Hepatocyte (in vitro differentiated cells): ENCODE results near the gene DNM3. TPM values are rescaled to one million over a fixed set of nuclear protein-coding genes. Genes with fewer than 3 reads are reported as not detected.
"Not testable (repeated sequence)": the region's sequence is repeated elsewhere in the genome, so short reads cannot be mapped to it uniquely, and the experiment has no call there.

Source experiments
- DNase-seq: peaks from one replicate; pipeline ENCODE4 v3.0.0-alpha.2; 2016; ENCODE audit warnings: low spot score
- H2AFZ ChIP-seq: fragments of 200-600 bp; sonication (generic); 2 replicates; pipeline ENCODE4 v1.6.0; 2016; ENCODE audit warnings: antibody characterized with exemption, mild to moderate bottlenecking
- H3K27ac ChIP-seq: fragments of 200-600 bp; sonication (generic); 2 replicates; pipeline ENCODE4 v1.5.1; 2016; ENCODE audit warnings: mild to moderate bottlenecking
- H3K27me3 ChIP-seq: fragments of 200-600 bp; sonication (generic); 2 replicates; pipeline ENCODE4 v1.6.1; 2016
- H3K36me3 ChIP-seq: fragments of 200-600 bp; sonication (generic); replicated peaks from 2 replicates; pipeline ENCODE4 v1.5.1; 2016; ENCODE audit warnings: low read depth; ENCODE audit not compliant: insufficient read depth
- H3K4me1 ChIP-seq: fragments of 200-600 bp; sonication (generic); 2 replicates; pipeline ENCODE4 v1.5.1; 2016; ENCODE audit warnings: mild to moderate bottlenecking, moderate library complexity; ENCODE audit not compliant: insufficient read depth
- H3K4me2 ChIP-seq: fragments of 200-600 bp; sonication (generic); 2 replicates; pipeline ENCODE4 v1.6.0; 2016
- H3K4me3 ChIP-seq: fragments of 200-600 bp; sonication (generic); 2 replicates; pipeline ENCODE4 v1.5.1; 2016; ENCODE audit warnings: mild to moderate bottlenecking
- H3K79me2 ChIP-seq: fragments of 200-600 bp; sonication (generic); 2 replicates; pipeline ENCODE4 v1.6.0; 2017; ENCODE audit warnings: mild to moderate bottlenecking
- H3K9me2 ChIP-seq: fragments of 200-600 bp; sonication (generic); replicated peaks from 2 replicates; pipeline ENCODE4 v1.6.0; 2017; ENCODE audit warnings: mild to moderate bottlenecking; ENCODE audit not compliant: insufficient read depth
- H3K9me3 ChIP-seq: fragments of 200-600 bp; sonication (generic); 2 replicates; pipeline ENCODE4 v1.5.1; 2016; ENCODE audit warnings: low read depth, mild to moderate bottlenecking
- H4K20me1 ChIP-seq: fragments of 200-600 bp; sonication (generic); 2 replicates; pipeline ENCODE4 v1.6.0; 2016; ENCODE audit warnings: mild to moderate bottlenecking; ENCODE audit not compliant: insufficient read depth, poor library complexity, severe bottlenecking
- CTCF ChIP-seq: fragments of 200-600 bp; sonication (generic); IDR thresholded peaks from 2 replicates; pipeline ENCODE4 v1.5.1; 2016; ENCODE audit warnings: antibody characterized with exemption, mild to moderate bottlenecking; ENCODE audit not compliant: poor library complexity
- EZH2 ChIP-seq: fragments of 200-600 bp; sonication (generic); IDR thresholded peaks from 2 replicates; pipeline ENCODE4 v1.6.1; 2016; ENCODE audit warnings: antibody characterized with exemption, mild to moderate bottlenecking, borderline replicate concordance
- EZH2phosphoT487 ChIP-seq: fragments of 200-600 bp; sonication (generic); IDR thresholded peaks from one replicate; pipeline ENCODE4 v1.6.1; 2018; ENCODE audit warnings: antibody characterized with exemption, mild to moderate bottlenecking, low read depth, moderate library complexity; ENCODE audit not compliant: unreplicated experiment, severe bottlenecking
- WGBS: methylation state at CpG from one replicate; pipeline ENCODE4 v1.1.6; 2016; ENCODE audit warnings: low lambda C conversion rate; ENCODE audit errors: missing lambda C conversion rate; 5-methylcytosine and 5-hydroxymethylcytosine counted together
- polyA plus RNA-seq: library from polyadenylated mRNA; unstranded; fragments of >200 nt; fragmentation: Nextera tagmentation; extraction: Ambion mirVana; gene quantifications from 2 replicates; pipeline ENCODE4 v1.2.1, GENCODE V29; 2016
- total RNA-seq: library from RNA; depleted of rRNA; stranded (reverse); fragments of >200 nt; gene quantifications from 2 replicates; pipeline ENCODE4 v1.2.3, GENCODE V29; 2014

Gene DNM3
- total and polyA plus RNA-seq, 2 experiments from 2014 or later: 1.5 TPM; not detected in 1

- WGBS: 66% methylated on average over 6 of the region's 6 CpGs
- Histone ChIP-seq H3K79me2 (no peaks in the 10 kb centered on the region), H3K4me2 (peak overlapping the region; percentile 62), H3K9me2 (no peaks in the 10 kb centered on the region), H3K4me3 (no peak overlapping the region), H3K27ac (peak overlapping the region; percentile 93), H3K27me3 (no peaks in the 10 kb centered on the region), H4K20me1 (no peaks in the 10 kb centered on the region), H3K36me3 (no peaks in the 10 kb centered on the region), H3K4me1 (peaks cover 60% of the 10 kb centered on the region), H2AFZ (peak overlapping the region; percentile 16), H3K9me3 (no peaks in the 10 kb centered on the region)
- DNase-seq: no peak
- TF ChIP-seq EZH2phosphoT487: no peak
- no peak for TF ChIP-seq EZH2
- no peak for TF ChIP-seq CTCF
Measured at GRCh38 chr1:172360985-172361384, 519.7 kb downstream of the DNM3 start.

GRCh38 chr1:172363852-172364251, 522.6 kb downstream of the DNM3 start:
- no peak overlapping the region for H2AFZ ChIP-seq
- TF ChIP-seq EZH2 (no peak), CTCF (no peak)
- H3K4me1 ChIP-seq: peaks cover 33% of the 10 kb centered on the region
- H4K20me1 ChIP-seq: no peaks in the 10 kb centered on the region
- H3K4me2 ChIP-seq: no peak overlapping the region
- H3K4me3 ChIP-seq: no peak overlapping the region
- H3K9me2 ChIP-seq: no peaks in the 10 kb centered on the region
- DNase-seq: no peak
- no peaks in the 10 kb centered on the region for H3K79me2 ChIP-seq
- peaks cover 12% of the 10 kb centered on the region for H3K9me3 ChIP-seq
- no peaks in the 10 kb centered on the region for H3K36me3 ChIP-seq
- H3K27me3 ChIP-seq: no peaks in the 10 kb centered on the region
- H3K27ac ChIP-seq: no peak overlapping the region

GRCh38 chr1:172371646-172372045, 530.3 kb downstream of the DNM3 start:
- 99% methylated on average over 2 of the region's 3 CpGs for WGBS
- not testable (repeated sequence) for H3K36me3 ChIP-seq, H3K79me2 ChIP-seq, DNase-seq, H3K27me3 ChIP-seq, H3K4me3 ChIP-seq, H3K4me2 ChIP-seq, H2AFZ ChIP-seq, H3K27ac ChIP-seq, H3K9me3 ChIP-seq, H4K20me1 ChIP-seq, H3K9me2 ChIP-seq
- peaks cover 10% of the 10 kb centered on the region for H3K4me1 ChIP-seq

GRCh38 chr1:172373864-172374263, 532.6 kb downstream of the DNM3 start:
- H3K27ac ChIP-seq: no peak overlapping the region
- no peak for DNase-seq
- H2AFZ ChIP-seq: peak overlapping the region; percentile 7
- H3K9me3 ChIP-seq: no peaks in the 10 kb centered on the region
- no peaks in the 10 kb centered on the region for H4K20me1 ChIP-seq
- H3K4me3 ChIP-seq: no peak overlapping the region
- no peak overlapping the region for H3K4me2 ChIP-seq
- no peaks in the 10 kb centered on the region for H3K36me3 ChIP-seq
- H3K79me2 ChIP-seq: no peaks in the 10 kb centered on the region
- peaks cover 10% of the 10 kb centered on the region for H3K4me1 ChIP-seq
- no peaks in the 10 kb centered on the region for H3K27me3 ChIP-seq
- TF ChIP-seq EZH2phosphoT487 (no peak), EZH2 (no peak), CTCF (no peak)
- H3K9me2 ChIP-seq: no peaks in the 10 kb centered on the region
- WGBS: 69% methylated on average over 1 of the region's 1 CpG
